ENCODE measurements around the gene CLDND1. TPM values are rescaled to one million over a fixed set of nuclear protein-coding genes. Genes with fewer than 3 reads are reported as not detected.

The CLDND1 gene
- polyA plus RNA-seq, 4 donors = 146 to 207 (median 168) TPM

GRCh38 chr3:98521897-98522543 is 682 bp downstream of the CLDND1 start:
- DNase-seq (ENCODE audit: low read depth in 4 of 4, low spot score in 3 of 4) = peak; percentile 29 to 56 (median 32)

GRCh38 chr3:98519351-98519750 is 3.4 kb downstream of the CLDND1 start:
- no peak for DNase-seq (ENCODE audit: low read depth in 4 of 4, low spot score in 3 of 4)

- no peak for DNase-seq (ENCODE audit: low read depth in 4 of 4, low spot score in 3 of 4)
Observed at GRCh38 chr3:98518816-98519215, 3.9 kb downstream of the CLDND1 start.

- DNase-seq (ENCODE audit: low read depth in 4 of 4, low spot score in 3 of 4) = no peak
Observed at GRCh38 chr3:98514948-98515347, 7.8 kb downstream of the CLDND1 start.

- no peak for DNase-seq (ENCODE audit: low read depth in 4 of 4, low spot score in 3 of 4)
Observed at GRCh38 chr3:98513736-98514135, 9.0 kb downstream of the CLDND1 start.

- DNase-seq (ENCODE audit: low read depth in 4 of 4, low spot score in 3 of 4) = no peak
Observed at GRCh38 chr3:98513091-98513511, 9.6 kb downstream of the CLDND1 start.

GRCh38 chr3:98512576-98512975 is 10.1 kb downstream of the CLDND1 start:
- DNase-seq (ENCODE audit: low read depth in 4 of 4, low spot score in 3 of 4) = no peak

GRCh38 chr3:98508582-98508981 is 14.1 kb downstream of the CLDND1 start:
- DNase-seq (ENCODE audit: low read depth in 4 of 4, low spot score in 3 of 4) = no peak

- no peak for DNase-seq (ENCODE audit: low read depth in 4 of 4, low spot score in 3 of 4)
Observed at GRCh38 chr3:98504539-98504938, 18.2 kb downstream of the CLDND1 start.

GRCh38 chr3:98501863-98502576 is 20.7 kb downstream of the CLDND1 start:
- DNase-seq (ENCODE audit: low read depth in 4 of 4, low spot score in 3 of 4) = no peak

- DNase-seq (ENCODE audit: low read depth in 4 of 4, low spot score in 3 of 4) = no peak
Observed at GRCh38 chr3:98501270-98501669, 21.4 kb downstream of the CLDND1 start.

GRCh38 chr3:98500019-98500418 is 22.7 kb downstream of the CLDND1 start:
- no peak for DNase-seq (ENCODE audit: low read depth in 4 of 4, low spot score in 3 of 4)

- no peak for DNase-seq (ENCODE audit: low read depth in 4 of 4, low spot score in 3 of 4)
Observed at GRCh38 chr3:98497381-98497780, 25.3 kb downstream of the CLDND1 start, which contains the start of gene OR5K2. Gene OR5K2, plus strand, starts transcription at chr3:98497681. Its CDS starts 0 bp downstream, at chr3:98497681.

GRCh38 chr3:98483626-98484025 is 39.1 kb downstream of the CLDND1 start:
- no peak for DNase-seq (ENCODE audit: low read depth in 4 of 4, low spot score in 3 of 4)

- DNase-seq (ENCODE audit: low read depth in 4 of 4, low spot score in 3 of 4) = no peak
Observed at GRCh38 chr3:98482717-98483482, 39.8 kb downstream of the CLDND1 start.

Other genes starting within 250 kb of the CLDND1 start
- not detected for gene OR5H2, start 240.4 kb downstream of the CLDND1 start, polyA plus RNA-seq (ENCODE audit: insufficient read length in 4 of 4)
- gene OR5K4, start 169.0 kb downstream of the CLDND1 start, polyA plus RNA-seq (ENCODE audit: insufficient read length in 4 of 4) = not detected
- not detected for gene OR5K3, start 132.2 kb downstream of the CLDND1 start, polyA plus RNA-seq (ENCODE audit: insufficient read length in 4 of 4)
- gene OR5K1, start 59.7 kb downstream of the CLDND1 start, polyA plus RNA-seq (ENCODE audit: insufficient read length in 4 of 4) = not detected
- gene OR5K2, start 25.2 kb downstream of the CLDND1 start, polyA plus RNA-seq (ENCODE audit: insufficient read length in 4 of 4) = under 1 TPM in 3 of 4 donors, not detected in 1; 0.29 to 0.55 (median 0.39) TPM
- not detected for gene GPR15, start 9.1 kb upstream of the CLDND1 start, polyA plus RNA-seq (ENCODE audit: insufficient read length in 4 of 4)
- gene CPOX, start 70.7 kb upstream of the CLDND1 start, polyA plus RNA-seq (ENCODE audit: insufficient read length in 4 of 4) = 10 to 100 TPM; 23.5 to 31.4 (median 24.9) TPM
- 10 to 100 TPM; 15.5 to 78.4 (median 74.8) TPM for gene ST3GAL6, start 240.4 kb upstream of the CLDND1 start, polyA plus RNA-seq (ENCODE audit: insufficient read length in 4 of 4)